Kidney epithelial cell (primary cell): ENCODE data around the gene ECE1. TPM values are rescaled to one million over a fixed set of nuclear protein-coding genes. Genes with fewer than 3 reads are reported as not detected.
A peak's percentile ranks its signal among the peaks of the same experiment; 100 is the strongest.

Source experiments
- DNase-seq: peaks from one replicate; pipeline ENCODE4 v3.0.0-alpha.2; 2010; ENCODE audit warnings: low read depth
- H3K27me3 ChIP-seq: 2 replicates; pipeline ENCODE4 v1.6.0; 2011; ENCODE audit warnings: low read length; ENCODE audit not compliant: control insufficient read depth, insufficient read depth
- H3K36me3 ChIP-seq: 2 replicates; pipeline ENCODE4 v1.5.1; 2011; ENCODE audit warnings: low read length; ENCODE audit not compliant: control insufficient read depth, insufficient read depth
- H3K4me3 ChIP-seq: 2 replicates; pipeline ENCODE4 v1.5.1; 2011; ENCODE audit warnings: low read depth, mild to moderate bottlenecking, control low read depth, low read length
- total RNA-seq: library from RNA; depleted of rRNA; stranded (reverse); fragments of >200 nt; gene quantifications from 2 replicates; pipeline ENCODE4 v1.2.3, GENCODE V29; 2015
- TF ChIP-seq, protein P1 (sequence below): IDR thresholded peaks from 2 replicates; pipeline ENCODE4 v1.5.1; 2011; ENCODE audit warnings: mild to moderate bottlenecking, moderate library complexity, low read length, control low read depth, inconsistent platforms; ENCODE audit not compliant: insufficient read depth, poor library complexity, severe bottlenecking

The ECE1 gene
- total RNA-seq, 1 donor from 2014 or later, result 181 TPM

- H3K27me3 ChIP-seq, result no peaks in the 10 kb centered on the region
- no peak overlapping the region for H3K4me3 ChIP-seq
- TF ChIP-seq, protein P1, sequence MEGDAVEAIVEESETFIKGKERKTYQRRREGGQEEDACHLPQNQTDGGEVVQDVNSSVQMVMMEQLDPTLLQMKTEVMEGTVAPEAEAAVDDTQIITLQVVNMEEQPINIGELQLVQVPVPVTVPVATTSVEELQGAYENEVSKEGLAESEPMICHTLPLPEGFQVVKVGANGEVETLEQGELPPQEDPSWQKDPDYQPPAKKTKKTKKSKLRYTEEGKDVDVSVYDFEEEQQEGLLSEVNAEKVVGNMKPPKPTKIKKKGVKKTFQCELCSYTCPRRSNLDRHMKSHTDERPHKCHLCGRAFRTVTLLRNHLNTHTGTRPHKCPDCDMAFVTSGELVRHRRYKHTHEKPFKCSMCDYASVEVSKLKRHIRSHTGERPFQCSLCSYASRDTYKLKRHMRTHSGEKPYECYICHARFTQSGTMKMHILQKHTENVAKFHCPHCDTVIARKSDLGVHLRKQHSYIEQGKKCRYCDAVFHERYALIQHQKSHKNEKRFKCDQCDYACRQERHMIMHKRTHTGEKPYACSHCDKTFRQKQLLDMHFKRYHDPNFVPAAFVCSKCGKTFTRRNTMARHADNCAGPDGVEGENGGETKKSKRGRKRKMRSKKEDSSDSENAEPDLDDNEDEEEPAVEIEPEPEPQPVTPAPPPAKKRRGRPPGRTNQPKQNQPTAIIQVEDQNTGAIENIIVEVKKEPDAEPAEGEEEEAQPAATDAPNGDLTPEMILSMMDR, result no peak
- H3K36me3 ChIP-seq, result peaks cover 5% of the 10 kb centered on the region
- no peak for DNase-seq
Observed at GRCh38 chr1:21245688-21246229, 44.5 kb downstream of the ECE1 start.

DNA sequence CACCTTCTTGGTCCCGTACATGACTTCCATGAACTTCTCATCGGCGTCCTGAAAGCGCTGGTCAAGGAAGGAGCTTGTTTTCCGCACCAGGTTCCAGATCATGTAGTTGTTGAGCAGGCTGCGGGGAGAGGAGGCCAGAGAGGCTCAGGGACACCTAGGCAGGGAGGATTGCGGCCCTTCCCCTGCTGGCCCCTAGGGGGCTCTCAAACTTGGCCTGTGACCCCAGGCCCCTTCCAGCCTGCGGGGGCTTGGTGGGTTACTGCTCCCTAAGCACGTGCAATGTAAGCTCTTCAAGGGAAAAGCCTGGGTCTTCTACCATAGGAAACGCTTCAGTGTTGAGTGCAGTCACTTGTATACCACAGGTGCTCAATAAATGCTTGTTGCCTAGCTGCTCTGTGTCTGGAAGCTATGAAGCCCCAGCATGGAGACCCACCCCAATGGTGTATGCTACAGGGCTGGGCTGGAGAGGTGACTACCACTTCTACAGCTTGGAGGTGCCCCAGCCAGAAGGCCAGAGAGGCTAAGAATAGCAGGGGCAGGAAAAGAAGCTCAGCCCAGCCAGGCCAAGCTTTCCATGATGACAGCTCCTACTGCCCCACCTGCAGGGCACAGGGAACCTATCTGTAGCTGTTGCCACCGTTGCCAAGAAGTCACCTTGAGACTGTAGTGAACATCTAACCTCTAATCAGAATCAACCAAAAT lies 45.1 kb downstream of the ECE1 start:
- no peaks in the 10 kb centered on the region for H3K27me3 ChIP-seq
- peaks cover 5% of the 10 kb centered on the region for H3K36me3 ChIP-seq
- H3K4me3 ChIP-seq, result no peak overlapping the region
- DNase-seq, result no peak
- TF ChIP-seq, protein P1, result peak; percentile 44

DNA sequence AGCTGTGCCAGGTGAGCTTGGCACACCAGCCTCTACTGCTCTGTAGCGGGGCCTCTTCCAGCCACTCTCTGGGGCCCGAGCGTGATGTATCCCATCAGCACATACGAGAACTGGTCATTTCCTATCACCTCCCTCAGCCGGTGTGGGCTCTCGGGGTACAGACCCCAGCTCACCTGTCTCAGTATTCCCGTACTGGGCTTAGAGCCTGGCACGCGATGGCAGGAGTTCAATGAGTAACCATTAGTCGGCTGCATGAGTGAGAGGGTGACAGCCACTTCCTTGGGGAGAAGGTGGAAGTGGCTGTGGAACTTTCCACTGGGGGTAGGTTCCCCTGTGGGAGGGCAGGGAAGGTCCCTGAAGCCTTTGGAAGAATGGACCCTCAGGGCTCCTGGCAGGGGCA lies 46.1 kb downstream of the ECE1 start:
- Histone ChIP-seq H3K4me3 (no peak overlapping the region), H3K27me3 (no peaks in the 10 kb centered on the region), H3K36me3 (peaks cover 5% of the 10 kb centered on the region)
- TF ChIP-seq, protein P1, result no peak
- DNase-seq, result no peak

GRCh38 chr1:21242846-21243245 lies 47.4 kb downstream of the ECE1 start:
- Histone ChIP-seq H3K27me3 (no peaks in the 10 kb centered on the region), H3K4me3 (no peak overlapping the region), H3K36me3 (peaks cover 5% of the 10 kb centered on the region)
- TF ChIP-seq, protein P1, result no peak
- no peak for DNase-seq

GRCh38 chr1:21241771-21242581 lies 48.3 kb downstream of the ECE1 start:
- Histone ChIP-seq H3K27me3 (no peaks in the 10 kb centered on the region), H3K4me3 (no peak overlapping the region), H3K36me3 (peaks cover 5% of the 10 kb centered on the region)
- DNase-seq, result no peak
- TF ChIP-seq, protein P1, result no peak
